ENCODE results near the gene IL4I1.
"Not testable (repeated sequence)": the region's sequence is repeated elsewhere in the genome, so short reads cannot be mapped to it uniquely, and the experiment has no call there.

GRCh38 chr19:49924881-49925210, 28.2 kb upstream of the IL4I1 start:
- not testable (repeated sequence) for TF ChIP-seq SPI1, POU2F2 (IDR thresholded peaks at IDR 0.05; ENCODE audit: low read depth, low read length)
